CD4-positive, alpha-beta T cell treated with Interleukin-6 at 100 ng/mL for 8 hours (primary cell): ENCODE data around the gene ASCC2.
"Not testable (repeated sequence)": the region's sequence is repeated elsewhere in the genome, so short reads cannot be mapped to it uniquely, and the experiment has no call there.

Experiments used
- DNase-seq: peaks from one replicate; pipeline ENCODE4 v3.0.0-alpha.2; 2020; ENCODE audit warnings: mixed read lengths, low spot score

The ASCC2 gene, protein sequence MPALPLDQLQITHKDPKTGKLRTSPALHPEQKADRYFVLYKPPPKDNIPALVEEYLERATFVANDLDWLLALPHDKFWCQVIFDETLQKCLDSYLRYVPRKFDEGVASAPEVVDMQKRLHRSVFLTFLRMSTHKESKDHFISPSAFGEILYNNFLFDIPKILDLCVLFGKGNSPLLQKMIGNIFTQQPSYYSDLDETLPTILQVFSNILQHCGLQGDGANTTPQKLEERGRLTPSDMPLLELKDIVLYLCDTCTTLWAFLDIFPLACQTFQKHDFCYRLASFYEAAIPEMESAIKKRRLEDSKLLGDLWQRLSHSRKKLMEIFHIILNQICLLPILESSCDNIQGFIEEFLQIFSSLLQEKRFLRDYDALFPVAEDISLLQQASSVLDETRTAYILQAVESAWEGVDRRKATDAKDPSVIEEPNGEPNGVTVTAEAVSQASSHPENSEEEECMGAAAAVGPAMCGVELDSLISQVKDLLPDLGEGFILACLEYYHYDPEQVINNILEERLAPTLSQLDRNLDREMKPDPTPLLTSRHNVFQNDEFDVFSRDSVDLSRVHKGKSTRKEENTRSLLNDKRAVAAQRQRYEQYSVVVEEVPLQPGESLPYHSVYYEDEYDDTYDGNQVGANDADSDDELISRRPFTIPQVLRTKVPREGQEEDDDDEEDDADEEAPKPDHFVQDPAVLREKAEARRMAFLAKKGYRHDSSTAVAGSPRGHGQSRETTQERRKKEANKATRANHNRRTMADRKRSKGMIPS

DNA sequence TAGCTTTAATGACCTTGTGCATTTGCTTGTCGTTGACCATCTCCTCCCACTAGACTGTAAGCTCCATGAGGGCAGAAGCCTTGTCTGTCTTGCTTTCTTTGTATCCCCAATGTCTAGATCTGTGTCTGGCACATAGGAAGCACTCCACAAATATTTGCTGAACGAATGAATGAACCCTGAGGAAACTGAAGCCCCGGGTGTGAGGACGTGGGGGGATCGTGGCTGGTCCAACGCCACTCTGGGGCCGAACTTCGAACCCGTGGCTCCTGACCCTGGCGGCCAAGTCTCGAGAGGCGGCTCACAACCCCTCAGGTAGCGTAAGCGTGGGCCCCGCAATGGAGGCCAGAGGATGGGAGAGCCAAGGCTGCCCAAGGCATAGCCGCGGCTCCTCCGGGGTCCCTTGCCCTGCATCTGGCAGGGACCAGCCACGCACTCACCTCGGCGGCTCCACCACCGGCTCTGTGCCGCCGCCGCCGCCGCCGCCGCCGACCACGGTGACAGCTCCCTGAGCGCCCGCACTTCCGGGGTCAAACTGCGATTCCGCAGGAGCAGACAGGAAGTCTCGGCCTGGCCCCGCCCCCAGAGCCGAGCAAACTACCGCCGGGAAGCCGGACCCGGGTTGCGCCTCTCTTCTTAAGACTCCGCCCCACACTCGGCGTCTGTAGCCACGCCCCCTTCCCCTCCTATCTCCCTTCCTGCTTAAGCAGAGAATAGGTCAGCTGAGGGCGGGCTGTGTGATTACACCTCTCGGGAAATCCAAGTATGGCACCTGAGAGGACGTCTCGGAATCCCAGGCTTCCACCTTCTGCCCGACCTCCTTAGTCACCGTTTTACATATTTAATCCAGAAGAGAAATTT is at the start of gene ASCC2:
Gene ASCC2 (minus strand): TSS at position 534 of the 858 bp plus-strand sequence. CDS start 5,949 bp downstream, outside the sequence.
- DNase-seq = peak; percentile 99

DNA sequence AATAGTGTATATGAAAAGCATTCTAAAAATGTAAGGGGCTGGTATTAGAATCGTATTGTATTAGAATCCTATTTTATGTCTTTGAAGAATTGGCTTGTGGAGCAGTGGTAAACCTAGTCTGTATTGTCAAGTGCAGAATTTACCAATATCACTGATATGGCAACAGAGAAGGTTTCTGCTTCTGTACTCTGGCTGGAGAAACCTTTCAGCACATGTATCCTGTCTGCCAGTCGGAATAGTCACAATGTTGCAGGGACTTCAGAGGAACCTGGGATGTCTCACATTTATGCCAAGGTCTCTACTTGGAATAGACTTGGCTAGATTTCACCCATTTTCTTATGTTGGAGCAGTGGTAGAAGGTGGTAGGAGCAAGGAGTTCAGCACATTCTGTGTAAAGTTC is 49.3 kb upstream of the ASCC2 start:
- DNase-seq = no peak

DNA sequence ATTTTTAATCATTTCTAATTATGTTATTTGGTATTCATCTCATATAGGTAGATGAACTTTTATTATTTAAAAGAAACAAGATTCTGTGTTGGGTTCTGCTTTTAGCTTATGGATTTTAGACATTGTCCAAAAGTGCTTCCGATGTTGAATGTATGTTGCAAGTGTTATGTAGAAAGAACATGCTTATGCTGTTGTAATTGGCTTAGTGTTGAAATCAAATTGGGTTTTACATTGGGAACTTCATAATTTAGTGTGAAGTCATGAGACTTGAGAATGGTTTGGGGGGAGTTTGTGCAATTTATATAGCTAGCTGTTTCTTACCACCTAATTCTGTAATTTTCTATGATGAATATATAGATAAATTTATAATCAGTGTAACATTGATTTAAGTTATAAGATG is 48.5 kb upstream of the ASCC2 start:
- DNase-seq = no peak

DNA sequence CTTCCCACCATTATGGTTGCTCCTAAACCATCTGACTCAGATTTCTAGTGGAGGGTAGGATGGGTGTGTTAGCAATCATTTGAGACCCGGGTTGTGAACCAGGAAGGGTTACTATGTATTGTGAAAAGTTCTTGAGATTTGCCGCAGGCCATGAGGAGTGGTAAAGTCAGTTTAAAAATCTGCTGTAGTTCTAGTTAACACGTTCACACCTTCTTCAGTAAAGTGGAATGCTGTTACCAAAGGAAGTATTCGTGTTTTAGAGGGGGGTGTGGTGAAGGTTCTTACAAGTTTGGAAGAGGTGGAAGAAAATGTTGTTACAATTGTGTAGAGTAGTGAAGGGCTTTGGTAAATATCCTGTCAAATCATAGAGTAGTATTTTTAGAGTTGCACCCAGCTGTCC is 47.5 kb upstream of the ASCC2 start:
- no peak for DNase-seq

DNA sequence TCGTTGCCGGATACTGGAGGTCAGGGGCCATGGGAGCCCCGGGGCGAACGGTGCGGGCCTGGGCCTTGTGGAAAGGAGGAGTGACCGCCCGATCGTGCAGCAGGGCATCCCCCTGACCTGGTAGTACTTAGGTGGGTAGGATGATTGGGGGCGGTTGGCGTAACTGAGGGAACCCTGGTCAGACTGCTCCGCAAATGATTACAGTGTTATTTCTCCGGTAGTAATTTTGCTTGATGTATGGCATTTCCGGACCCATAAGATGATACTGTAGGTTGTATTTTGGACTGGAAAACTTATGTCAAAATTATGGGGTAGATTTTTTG is 45.7 kb upstream of the ASCC2 start:
- no peak for DNase-seq

DNA sequence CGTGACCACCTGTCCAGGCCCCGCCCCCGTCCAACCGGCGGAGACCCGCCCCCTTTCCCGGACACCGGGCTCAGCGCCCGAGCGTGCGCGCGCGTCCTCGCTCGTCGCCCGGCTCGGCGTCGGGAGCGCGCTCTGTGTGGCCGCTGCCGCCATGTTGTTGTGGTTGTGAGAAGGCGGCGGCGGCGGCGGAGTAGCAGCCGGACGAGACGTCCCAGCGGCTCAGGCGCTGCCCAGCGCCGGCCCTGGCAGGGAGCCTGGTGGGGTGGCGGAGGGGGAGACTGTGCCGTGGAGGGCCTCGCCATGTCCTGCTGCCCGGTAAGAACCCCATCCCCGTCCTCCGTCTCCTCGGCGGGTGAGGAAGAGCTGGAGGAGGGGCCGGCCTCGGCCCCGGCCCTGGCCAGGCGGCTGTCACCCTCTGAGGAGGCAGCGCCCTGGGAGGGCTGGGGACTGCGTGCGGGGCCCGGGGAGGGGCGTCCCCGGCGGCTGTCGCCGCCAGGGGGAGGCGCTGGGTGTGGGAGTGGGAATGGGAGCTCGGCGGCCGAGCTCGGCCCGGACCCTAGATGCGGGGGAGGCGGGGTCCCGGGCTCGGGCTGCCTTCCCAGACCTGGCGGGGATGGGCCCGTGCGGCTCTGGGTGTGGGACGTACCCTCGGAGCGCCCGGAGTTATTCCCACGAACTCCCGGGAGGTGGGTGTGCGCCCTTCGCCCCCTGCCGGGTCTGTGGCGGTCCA is 45.1 kb upstream of the ASCC2 start, which contains the start of gene MTMR3:
Gene MTMR3 (plus strand): TSS at position 130 of the 730 bp plus-strand sequence. CDS start 87,886 bp downstream, outside the sequence.
- DNase-seq = peak; percentile 92

DNA sequence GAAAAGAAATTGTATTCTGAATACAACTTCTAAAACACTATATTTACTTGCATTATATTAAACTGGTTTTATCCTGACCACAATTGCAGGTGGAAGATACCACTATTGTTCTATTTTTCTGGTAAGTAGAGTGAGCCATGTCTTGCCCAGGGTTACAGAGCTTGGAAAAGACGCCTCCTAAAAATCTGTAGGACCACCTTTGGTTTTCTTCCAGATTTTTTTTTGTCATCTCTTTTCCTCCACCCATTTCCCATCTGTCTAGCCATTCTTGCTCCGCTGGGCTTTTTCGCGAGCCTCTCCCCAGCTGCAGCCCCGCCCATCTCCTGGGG is 44.6 kb upstream of the ASCC2 start:
- DNase-seq = no peak

DNA sequence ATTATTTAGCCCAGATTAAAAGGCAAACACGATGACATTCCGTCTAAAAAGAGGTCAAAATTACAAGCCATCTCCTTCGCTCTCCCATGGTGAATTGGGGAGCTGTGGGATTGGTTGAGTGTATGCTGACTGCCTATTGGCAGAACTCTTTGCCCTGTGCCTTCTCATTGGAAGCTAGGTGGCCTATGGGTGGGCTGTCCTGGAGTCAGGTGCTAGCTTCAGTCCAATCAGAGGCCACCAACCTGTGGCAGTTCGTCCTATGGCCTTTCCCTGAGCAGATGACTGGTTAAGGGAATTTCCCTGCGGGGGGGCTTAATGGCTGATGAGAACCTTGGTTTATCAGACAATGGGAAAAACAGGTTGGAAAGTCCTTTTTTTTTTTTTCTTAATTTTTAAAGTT is 41.7 kb upstream of the ASCC2 start:
- no peak for DNase-seq

DNA sequence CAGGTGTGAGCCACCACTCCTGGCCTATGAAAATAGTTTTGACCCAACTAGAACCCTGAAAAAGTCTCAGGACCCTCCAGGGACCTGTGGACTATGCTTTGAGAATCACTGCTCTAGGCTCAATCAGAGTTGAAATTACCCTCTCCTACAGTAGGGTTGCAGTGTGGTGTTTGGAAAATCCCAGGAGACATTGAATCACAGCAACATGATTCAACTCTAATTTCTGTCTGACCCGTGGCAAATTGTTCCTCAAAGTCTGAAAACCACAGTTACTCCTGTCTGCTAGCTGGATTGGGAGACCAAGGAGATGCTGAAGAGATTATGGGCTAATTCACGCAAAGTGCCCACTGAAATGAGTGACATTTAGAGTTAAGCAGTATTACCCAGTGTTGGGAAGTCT is 39.5 kb upstream of the ASCC2 start:
- no peak for DNase-seq

DNA sequence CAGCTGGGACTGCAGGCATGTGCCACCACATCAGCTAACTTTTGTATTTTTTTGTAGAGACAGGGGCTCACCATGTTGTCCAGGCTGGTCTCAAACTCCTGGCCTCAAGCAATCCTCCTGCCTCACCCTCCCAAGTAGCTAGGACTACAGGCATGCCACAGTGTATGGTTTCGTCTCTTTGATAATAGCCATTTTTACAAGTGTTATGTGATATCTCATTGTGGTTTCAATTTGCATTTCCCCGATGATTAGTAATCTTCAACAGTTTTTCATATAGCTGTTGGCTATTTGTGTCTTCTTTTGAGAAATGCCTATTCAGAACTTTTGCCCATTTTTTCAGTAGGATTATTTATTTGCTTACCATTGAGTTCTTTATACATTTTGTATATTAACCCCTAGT is 35.9 kb upstream of the ASCC2 start:
- no peak for DNase-seq

DNA sequence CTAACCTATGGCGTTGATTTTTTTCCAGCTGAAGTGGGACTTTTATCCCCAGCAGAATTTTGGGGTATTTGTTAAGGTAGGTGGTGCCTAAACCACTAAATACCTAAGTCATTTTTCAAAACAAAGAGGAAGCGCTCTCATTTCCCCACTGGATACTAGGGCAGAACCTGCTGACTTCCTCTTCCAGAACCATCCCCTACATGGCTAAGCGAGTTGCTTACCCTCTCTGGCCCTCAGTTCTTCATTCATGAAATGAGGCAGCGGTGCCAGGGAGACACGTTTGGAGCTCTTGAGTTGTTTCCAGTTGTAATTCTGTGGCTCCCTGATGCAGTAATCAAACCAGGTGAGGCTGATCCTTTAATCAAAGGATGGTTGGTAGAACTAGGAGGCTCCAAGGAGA is 34.9 kb upstream of the ASCC2 start:
- DNase-seq = no peak

DNA sequence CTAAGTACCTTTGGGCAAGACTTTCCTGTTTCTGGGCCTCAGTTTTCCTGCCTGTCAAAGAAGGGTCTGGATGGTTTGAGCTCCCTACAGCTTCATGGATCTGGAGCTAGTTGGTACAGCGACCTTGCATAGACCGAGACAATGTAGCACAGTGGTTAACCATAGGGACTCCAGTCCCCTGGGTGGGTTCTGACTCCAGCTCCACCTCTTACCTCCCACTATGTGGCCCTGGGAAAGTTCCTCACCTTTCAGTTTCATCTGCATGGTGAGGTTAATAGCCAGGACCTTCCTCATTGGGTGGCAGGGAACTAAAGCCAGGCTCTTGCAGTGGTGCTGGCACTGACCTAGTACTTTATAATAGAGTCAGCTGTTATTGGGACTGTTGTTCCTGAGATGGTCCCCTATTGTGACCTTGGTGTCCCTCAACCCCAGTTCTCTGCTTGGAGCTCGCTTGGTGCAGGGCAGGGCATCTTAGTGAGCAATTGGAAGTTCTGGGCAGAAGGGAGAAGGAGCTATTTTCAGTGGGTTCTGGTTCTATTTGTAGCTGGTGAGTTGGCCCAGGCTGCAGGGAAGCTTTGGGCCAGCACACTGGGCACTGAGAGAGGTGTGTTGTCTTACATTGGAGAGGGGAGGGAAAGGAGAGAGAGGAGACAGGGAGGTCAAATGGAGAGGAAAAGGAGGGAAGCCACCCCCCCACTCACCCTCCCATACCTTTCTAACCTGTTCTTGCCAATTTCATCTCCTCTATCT is 34.2 kb upstream of the ASCC2 start:
- no peak for DNase-seq

DNA sequence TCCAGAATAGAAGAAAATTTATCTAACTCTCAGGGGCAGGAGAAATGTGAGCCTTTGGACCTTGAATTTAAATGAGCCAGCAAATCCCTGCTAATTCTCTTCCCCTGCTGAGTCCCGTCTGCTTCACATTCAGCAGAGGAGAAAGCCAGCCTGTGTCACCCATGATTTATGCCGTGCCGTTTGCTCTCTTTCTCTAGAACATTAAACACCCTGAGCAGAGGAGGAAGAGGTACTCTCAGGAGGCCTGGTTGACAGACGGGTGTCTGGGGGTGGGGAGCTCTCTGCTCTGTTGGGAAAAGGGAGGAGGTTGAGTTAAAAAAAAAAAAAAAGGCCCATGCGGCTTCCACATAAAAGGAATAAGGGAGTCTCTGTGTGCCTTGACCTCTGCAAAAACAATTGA is 33.6 kb upstream of the ASCC2 start:
- DNase-seq = no peak

DNA sequence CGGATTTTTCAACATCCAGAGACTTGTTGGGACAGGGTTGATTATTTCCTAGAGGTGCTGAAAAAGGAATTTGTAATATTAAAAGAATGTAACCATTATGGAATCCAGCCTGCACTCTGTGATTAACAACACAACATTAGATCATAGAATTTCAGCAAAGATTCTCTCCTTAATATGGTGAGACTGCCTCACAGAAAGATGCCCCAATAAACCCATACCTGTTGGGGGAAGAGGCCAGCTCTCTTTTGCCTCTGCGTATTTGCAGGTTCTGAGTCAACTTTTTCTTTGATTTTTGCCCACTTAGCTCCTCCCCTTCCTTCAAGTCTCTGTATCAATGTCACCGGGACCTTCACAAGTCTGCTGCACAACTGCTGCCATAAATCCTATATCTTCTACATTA is 32.5 kb upstream of the ASCC2 start:
- DNase-seq = peak; percentile 18

DNA sequence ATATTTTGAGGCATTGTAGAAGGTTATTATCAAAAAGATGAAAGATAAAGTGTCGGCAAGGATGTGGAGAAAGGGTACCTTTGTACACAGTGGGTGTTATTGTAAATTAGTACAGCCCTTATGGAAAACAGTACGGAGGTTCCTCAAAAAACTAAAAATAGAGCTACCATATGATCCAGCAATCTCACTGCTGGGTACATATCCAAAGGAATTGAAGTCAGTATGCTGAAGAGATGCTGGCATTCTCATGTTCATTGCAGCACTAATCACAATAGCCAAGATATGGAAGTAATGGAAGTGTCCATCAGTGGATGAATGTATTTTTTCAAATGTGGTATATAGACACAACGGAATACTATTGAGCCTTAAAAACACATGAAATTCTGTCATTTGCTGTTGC is 29.8 kb upstream of the ASCC2 start:
- no peak for DNase-seq

DNA sequence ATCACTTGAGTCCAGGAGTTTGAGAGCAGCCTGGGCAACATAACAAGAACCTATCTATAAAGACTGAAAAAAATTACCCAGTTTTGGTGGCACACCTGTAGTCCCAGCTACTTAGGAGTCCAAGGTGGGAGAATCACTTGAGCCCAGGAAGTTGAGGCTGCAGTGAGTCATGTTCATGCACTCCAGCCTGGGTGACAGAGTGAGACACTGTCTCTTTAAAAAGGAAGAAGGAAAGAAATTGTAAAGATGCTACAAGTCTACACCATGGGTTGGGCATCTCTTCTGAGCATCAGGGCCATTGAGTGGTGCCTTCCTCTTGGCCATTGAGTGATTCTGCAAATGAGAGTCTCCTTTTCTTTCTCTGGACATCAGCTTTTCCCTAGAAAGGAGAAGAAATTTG is 29.2 kb upstream of the ASCC2 start:
- no peak for DNase-seq

DNA sequence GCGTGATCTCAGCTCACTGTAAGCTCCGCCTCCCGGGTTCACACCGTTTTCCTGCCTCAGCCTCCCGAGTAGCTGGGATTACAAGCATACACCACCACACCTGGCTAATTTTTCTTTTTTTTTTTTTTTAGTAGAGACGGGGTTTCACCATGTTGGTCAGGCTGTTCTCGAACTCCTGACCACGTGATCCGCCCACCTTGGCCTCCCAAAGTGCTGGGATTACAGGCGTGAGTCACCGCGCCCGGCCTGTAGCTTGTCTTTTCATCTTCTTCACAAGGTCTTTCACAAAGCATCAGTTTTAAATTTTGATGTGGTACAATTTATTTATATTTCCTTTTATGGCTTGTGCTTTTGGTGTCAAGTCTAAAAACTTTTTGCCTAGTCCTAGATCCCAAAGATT is 27.5 kb upstream of the ASCC2 start:
- not testable (repeated sequence) for DNase-seq

DNA sequence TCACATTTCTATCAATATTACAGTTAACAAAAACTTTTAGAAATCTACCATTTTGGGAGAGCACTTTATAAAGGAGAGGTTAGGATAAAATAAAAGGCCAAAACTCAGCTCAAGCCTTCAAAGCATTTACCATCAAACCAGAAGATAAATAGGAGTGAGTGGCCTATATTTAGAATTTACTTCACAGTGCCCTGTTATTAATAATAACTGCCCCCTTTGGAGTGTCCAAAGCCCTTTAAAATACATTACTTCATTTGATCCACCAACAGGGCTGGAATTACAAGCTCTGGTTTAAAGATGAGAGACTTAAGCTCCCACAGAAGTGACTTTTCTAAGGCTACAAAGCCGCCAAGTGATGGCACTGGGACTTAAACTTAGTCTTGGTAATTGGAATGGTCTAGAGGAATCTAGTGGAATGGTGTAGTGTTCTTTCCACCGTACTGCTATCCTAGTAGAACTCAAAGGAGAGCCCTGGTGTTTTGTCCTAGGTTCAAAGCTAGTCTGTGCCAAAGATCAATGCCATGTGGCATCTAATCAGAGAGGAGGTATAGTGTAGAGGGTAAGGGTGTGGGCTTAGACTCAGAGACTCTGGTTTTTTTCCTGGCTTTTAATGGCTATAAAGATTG is 23.7 kb upstream of the ASCC2 start:
- DNase-seq = no peak

DNA sequence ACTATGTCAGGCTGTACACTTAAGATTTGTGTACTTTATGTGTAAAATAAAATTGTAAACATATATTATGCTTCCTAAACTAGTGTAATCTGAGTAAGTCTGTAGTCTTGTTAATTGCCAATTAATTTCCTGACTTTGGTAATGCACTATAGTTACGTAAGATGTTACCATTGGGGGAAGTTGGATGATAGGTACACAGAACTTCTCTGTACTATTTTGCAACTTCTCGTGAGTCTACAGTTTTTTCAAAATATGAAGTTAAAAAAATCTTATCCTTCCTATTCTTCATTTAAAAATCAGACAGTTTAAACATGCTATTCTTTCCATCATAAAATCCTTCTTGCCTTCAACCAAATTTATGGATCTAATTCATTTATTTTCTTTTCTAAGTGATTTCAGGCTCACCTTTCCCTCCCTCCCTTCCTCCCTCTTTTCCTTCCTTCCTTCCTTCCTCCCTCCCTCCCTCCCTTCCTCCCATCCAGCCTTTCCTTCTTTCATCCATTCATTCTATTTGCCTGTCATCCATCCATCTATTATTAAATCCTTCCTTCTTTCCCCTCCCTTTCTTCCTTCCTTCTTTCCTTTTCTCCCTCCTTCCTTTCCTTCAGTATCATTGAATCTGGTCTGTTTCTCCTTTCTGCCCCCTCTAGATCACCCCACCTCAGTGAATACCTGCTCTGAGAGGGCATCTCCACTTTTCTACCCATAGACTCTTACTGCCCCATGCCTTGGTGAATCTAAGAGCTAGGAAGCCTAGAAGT is 22.1 kb upstream of the ASCC2 start:
- no peak for DNase-seq

DNA sequence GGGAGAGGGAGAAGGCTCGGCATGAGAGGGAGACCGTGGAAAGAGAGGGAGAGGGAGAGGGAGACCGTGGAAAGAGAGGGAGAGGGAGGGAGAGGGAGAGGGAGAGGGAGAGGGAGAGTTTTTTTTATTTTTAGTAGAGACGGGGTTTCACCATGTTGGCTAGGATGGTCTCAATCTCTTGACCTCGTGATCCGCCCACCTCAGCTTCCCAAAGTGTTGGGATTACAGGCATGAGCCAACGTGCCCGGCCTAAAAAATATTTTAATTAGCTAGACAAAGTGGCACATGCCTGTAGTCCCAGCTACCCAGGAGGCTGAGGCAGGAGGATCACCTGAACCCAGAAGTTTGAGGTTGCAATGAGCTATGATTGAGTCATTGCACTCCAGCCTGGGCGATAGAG is 21.0 kb upstream of the ASCC2 start:
- DNase-seq = not testable (repeated sequence)
